HG02870 (cell line): ENCODE data around the gene EHMT1.

Source experiments
- ATAC-seq: cut with Tn5 transposase; IDR thresholded peaks from one replicate; pipeline ENCODE4 v1.9.1; 2021; ENCODE audit warnings: mild to moderate bottlenecking, moderate library complexity; ENCODE audit not compliant: unreplicated experiment

The EHMT1 gene

DNA sequence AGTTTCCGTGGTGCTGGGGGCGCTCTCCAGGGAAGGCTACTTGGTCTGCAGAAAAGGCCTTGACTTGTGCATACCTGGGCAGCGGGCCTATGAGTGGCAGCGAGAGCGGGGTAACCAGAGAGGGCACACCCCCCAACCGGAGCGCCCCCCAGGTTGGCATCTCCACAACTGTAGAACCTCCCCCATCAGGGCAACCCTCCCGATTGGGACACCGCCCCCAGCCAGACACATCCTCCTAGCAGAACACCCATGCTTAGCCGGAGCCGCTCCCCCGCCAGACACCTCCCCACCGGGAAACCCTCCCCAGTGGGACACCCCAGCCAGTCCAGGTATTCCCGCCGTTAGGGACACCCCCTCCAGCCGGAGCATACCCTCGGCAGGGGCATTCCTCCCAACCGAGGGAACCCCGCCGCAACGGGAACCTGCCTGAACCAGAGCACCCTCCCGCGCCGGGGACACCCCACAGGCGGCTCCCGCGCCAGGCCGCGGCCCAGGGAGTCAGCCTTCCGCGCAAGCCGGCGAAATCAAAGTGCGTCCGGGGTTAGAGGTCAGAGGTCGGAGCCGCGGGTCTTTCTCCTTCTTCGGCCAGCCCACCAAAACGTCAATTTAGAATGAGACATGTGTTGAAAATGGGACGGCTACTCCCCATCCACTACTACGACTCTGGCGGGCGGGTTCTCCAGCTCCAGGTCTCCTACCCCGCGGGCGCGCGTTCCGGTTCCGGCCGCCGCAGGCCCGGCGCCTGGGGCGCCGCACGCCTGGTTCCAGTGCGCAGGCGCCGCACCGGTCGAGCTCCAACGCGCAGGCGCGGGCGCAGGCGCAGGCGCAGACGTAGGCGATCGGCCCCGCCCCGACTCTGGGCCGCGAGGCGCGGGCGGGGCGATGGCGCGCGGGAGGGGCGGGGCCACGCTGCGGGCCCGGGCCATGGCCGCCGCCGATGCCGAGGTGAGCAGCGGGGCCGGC is at the start of gene EHMT1:
EHMT1 (plus strand) TSS at position 901 of the 963 bp plus-strand sequence; CDS start at position 925, 24 bp downstream.
- peak; percentile 59 for ATAC-seq

GRCh38 chr9:137569609-137570203 is 49.1 kb upstream of the EHMT1 start:
- no peak for ATAC-seq

- no peak for ATAC-seq
Observed at GRCh38 chr9:137570566-137570965, 48.2 kb upstream of the EHMT1 start.

- no peak for ATAC-seq
Observed at GRCh38 chr9:137574192-137574591, 44.6 kb upstream of the EHMT1 start.

DNA sequence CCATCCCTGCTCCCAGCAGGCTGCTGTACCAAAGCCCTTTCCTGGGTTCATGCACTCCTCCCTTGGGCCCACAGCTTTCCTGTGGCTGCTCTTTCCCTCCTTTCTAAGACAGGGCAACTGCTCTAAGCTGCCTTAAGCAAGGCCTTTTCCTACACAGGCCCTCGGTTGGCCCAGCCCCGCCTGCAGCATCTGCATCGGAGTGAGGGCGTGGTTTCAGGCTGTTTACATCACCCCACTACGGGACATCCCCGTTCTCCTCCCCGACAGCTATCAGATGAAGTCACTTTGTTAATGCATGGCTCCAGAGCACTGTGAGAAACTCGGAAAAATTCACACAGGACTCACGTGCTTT is 43.5 kb upstream of the EHMT1 start:
- ATAC-seq = no peak

DNA sequence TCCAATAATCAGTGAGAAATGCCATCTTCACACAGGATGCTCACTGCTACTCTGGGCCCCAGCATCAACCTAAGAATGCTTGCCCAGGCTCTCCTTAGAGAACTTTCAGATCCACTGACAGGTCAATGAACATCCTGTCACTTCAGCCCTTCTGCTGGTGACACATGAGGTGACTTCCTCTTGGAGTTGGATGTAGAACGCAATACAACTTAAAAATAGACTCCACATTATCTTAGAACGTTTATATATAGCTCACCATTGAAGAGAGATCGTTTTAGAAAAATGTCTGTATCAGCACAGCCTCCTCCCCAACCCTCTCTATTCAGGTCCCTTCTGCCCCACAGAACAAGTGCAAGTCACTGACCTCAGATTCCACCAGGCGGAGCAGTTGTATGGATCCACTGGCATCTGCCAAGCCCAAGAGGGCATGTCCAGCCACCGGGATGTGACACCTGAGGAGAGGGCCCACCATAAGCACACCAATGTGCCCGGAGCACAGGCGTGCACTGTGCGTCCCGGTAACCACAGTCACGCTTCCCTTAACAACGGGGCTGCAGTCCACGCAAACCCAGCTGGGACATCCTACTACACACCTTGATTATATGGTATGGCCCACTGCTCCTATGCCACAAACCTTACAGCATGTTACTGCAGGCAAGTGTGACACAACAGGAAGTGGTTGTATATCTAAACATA is 42.9 kb upstream of the EHMT1 start:
- no peak for ATAC-seq

- ATAC-seq = peak; percentile 81
Observed at GRCh38 chr9:137578518-137579258, 40.1 kb upstream of the EHMT1 start, which contains the start of gene DPH7. DPH7 (minus strand) TSS chr9:137578925; CDS start chr9:137578777, 148 bp downstream.

DNA sequence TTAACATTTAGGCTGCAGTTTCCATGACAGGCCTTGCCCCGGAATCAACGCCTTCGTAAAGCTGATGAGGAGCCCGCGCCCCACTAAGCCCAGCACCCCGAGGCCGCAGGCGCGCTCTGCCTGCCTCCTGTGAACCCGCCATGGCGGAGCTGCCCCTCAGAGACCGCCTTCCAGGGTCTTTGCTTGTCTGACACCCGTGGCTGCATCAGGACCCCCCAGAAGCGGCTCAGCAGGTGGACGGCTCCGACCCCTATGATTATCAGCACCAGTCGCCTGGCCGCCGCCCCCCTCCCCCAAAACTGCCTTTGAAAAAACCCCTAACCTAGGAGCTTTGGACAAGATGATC is 39.6 kb upstream of the EHMT1 start:
- ATAC-seq = no peak

DNA sequence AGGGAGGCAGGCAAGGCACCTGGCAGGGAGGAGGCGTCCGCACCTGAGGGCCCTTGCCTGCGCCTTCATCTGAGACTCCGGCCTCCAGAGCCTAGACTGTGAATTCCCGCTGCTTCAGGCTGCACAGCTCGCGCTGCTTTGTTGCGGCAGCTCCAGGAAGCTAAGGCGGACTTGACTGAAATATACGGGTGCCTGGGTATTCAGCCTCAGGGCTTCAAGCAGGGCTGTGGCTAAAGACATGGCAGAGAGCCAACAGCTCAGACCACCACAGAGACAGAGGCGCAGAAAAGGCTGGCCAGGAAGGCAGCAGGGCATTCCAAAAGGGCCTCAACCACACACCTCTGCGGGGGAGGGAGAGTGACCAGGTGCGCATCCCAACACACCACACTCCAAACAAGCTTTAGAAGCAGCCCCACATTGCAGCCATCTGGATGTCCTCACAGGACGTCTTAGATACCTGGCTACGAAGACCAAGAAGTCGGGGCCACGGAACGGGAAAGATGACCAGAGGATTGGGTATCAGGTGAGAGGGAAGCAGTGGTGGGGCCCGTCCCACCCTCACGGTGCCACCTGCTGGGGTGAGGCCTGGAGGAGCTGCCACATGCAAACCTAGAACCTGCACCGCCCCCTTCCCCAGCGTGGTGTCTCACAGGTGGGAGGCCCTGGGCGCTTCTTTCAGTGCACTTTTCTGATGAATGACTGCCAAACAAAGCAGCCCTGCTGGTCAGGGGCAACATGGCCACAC is 38.4 kb upstream of the EHMT1 start:
- no peak for ATAC-seq

DNA sequence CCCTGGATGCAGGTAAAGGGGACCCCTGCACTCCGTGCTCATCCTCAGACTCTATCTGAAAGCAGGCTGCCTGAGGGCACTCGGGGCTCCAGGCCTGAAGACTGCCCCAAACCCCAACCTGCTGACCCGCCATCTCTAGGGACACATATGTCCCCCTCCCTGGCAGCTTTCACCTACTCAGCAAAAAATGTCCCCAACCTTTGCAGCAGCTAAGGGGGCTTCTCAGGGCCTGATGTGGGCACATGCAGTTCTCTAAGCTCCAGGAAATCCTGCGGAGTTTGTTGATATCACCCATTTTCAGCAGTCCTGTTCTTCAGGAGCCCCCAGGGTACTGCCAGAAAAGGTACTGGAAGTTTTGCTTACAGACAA is 37.9 kb upstream of the EHMT1 start:
- ATAC-seq = no peak

GRCh38 chr9:137581361-137582285 is 37.2 kb upstream of the EHMT1 start:
- no peak for ATAC-seq

- no peak for ATAC-seq
Observed at GRCh38 chr9:137582286-137582860, 36.4 kb upstream of the EHMT1 start.

DNA sequence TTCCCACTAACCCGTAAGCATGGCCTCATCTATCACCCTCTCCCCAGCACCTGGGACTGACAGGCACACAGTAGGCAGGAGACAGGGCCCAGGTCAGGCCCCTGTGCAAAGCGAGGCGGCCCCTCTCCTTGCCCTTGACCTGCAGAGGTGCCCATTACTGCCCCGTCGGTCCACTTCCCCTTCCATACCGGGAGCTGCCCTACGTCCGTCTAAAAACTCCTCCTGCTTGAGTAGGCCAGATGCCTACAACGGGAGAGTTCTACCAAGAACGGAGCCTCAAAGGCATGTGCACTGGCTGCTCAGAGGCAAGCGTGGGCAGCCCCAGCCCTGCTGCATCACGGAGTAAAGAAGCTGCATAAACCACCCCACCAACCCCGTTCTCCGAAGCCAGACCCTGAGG is 35.5 kb upstream of the EHMT1 start:
- no peak for ATAC-seq

DNA sequence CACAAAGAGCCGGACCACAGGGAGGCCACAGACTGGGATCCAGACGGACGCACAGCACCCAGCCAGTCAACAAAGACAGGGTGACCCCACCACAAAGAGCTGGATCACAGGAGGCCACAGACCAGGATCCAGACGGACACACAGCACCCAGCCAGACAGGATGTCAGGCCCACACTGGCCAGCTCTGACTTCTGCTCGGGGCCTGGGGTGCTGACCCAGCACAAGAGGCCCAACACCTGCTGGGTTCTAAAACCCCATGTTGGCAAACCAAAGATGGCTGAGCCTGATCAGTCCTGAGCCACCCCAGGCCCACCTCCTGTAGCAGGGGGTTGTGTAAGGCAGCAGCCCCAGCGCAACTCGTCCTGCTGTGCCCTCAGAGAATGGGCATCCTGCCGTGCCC is 34.8 kb upstream of the EHMT1 start:
- ATAC-seq = no peak

DNA sequence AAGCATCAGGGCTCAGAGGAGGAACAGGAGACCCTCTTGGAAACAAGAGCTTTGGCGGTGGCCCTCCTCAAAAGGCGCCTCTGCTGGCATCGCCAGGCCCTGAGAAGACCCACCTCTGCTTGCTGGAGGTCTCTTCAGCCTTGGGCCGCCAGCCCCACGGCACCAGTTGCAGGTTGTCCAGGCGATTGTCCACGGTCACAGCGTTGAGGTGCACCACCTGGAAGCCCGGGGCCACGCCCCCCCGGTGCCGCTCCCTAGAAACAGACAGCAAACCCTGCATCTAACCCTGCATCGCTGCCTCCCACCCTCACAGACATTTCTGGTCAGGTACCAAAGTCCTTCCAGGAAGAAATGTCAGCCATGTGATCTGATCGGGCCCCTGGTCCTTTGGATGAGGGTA is 32.0 kb upstream of the EHMT1 start:
- ATAC-seq = no peak

GRCh38 chr9:137588311-137588710 is 30.5 kb upstream of the EHMT1 start:
- ATAC-seq = no peak

- ATAC-seq = no peak
Observed at GRCh38 chr9:137588891-137589290, 29.9 kb upstream of the EHMT1 start.

DNA sequence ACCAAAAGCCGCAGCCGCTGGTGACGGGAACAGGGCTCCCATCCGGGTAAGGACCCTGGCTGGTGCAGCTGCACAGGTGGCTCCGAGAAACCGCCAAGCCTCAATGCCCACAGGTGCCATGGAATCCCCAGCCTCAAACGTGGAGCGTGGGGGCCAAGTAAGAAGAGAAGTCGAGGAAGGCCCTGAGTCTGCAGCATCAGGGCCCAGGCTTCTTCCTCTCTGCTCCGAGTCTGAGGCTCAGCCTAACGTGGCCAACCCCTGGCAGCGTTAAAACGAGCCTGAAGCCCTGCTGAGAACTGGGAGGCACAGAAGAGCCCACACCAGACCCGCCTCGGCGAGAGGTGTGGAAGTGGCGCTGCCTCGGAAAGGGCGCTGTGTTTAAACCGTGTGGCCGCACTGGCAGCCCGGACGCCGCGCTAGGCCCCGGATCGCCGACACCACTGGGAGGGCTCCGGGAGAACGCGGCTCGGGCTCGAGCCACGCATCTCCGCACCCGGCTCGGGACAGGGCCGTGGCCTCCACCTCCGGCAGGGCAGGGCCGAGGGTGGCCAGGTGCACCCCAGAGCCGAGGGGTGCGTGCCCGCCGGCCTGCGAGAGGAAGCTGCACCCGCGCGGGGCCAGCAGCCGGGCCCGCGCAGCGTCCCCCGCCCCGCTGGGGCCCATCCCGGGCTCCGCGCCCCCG is 29.2 kb upstream of the EHMT1 start:
- peak; percentile 6 for ATAC-seq

DNA sequence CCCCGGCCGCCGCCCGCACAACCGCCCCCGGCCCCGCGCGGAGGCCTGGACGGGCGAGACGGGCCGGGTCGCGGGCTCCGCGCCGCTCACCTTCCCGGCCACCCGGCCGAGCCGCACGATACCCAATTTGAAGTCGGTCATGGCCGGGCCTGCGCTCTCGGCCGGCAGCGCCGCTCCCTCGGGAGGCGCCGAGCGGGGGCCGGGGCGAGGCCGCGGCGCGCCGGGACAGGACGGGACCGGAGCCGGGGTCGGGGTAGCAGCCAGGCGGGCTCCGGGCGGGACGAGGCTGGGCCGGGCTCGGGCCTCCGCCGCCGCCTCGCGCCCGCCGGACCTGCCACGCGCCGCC is 28.7 kb upstream of the EHMT1 start:
- peak; percentile 16 for ATAC-seq
